H1 (cell line): ENCODE results near the gene LDLRAD4. TPM values are rescaled to one million over a fixed set of nuclear protein-coding genes. Genes with fewer than 3 reads are reported as not detected.

Source experiments
- CTCF ChIA-PET: fragments of 300-600 bp; sonication (Branson Sonifier 250); formaldehyde crosslinking; loops from one replicate; lab custom pipeline; 2021; ENCODE audit not compliant: partially characterized antibody; lab: Charles Lee
- POLR2A ChIA-PET: fragments of 300-600 bp; sonication (Branson Sonifier 250); formaldehyde crosslinking; loops from one replicate; lab custom pipeline; 2021; ENCODE audit warnings: inconsistent platforms; ENCODE audit not compliant: partially characterized antibody; lab: Charles Lee
- DNase-seq, 2 experiments: peaks; one replicate each; pipeline versions ENCODE4 v3.0.0 to v3.0.0-alpha.2; 2010 to 2022; ENCODE audit warnings: low spot score in 2 of 2, low read depth in 1 of 2, mixed read lengths in 1 of 2
- FAIRE-seq: peaks from 2 replicates; lab custom pipeline; 2011; peaks lifted over from hg19 to GRCh38; lab: Jason Lieb, UNC
- H2AFZ ChIP-seq: 2 replicates; pipeline ENCODE4 v1.8.1; 2012; ENCODE audit warnings: low read length, inconsistent platforms
- H2AK5ac ChIP-seq: 2 replicates; pipeline ENCODE4 v1.6.1; 2013; ENCODE audit warnings: low read depth, low read length
- H2BK120ac ChIP-seq: replicated peaks from 2 replicates; pipeline ENCODE3; 2013; ENCODE audit warnings: low read depth, low read length, inconsistent platforms
- H2BK12ac ChIP-seq: 2 replicates; pipeline ENCODE4 v1.6.1; 2013; ENCODE audit warnings: low read depth, low read length
- H2BK15ac ChIP-seq: 2 replicates; pipeline ENCODE4 v1.6.1; 2013; ENCODE audit warnings: low read length
- H2BK20ac ChIP-seq: 2 replicates; pipeline ENCODE4 v1.6.1; 2013; ENCODE audit warnings: low read length
- H2BK5ac ChIP-seq: 2 replicates; pipeline ENCODE4 v1.6.1; 2013; ENCODE audit warnings: low read depth, low read length
- H3K14ac ChIP-seq: 2 replicates; pipeline ENCODE4 v1.6.1; 2013; ENCODE audit warnings: inconsistent platforms; ENCODE audit not compliant: insufficient read length
- H3K18ac ChIP-seq: 2 replicates; pipeline ENCODE4 v1.6.1; 2013; ENCODE audit warnings: low read length; ENCODE audit errors: extremely low read depth
- H3K23ac ChIP-seq: 2 replicates; pipeline ENCODE4 v1.6.1; 2013; ENCODE audit warnings: inconsistent platforms; ENCODE audit not compliant: insufficient read length
- H3K23me2 ChIP-seq: 2 replicates; pipeline ENCODE4 v1.6.1; 2013; ENCODE audit warnings: low read depth, low read length
- H3K27ac ChIP-seq: 2 replicates; pipeline ENCODE4 v1.6.1; 2011; ENCODE audit warnings: low read depth, low read length, inconsistent platforms
- H3K27me3 ChIP-seq, 4 experiments: replicated peaks in 1 of 4; 1 replicate in 1 of 4; 2 replicates in 3 of 4; pipeline versions ENCODE4 v1.6.1 to v1.8.1; 2011 to 2013; ENCODE audit warnings: low read length in 3 of 4, mild to moderate bottlenecking in 3 of 4, inconsistent platforms in 2 of 4, mixed read lengths in 2 of 4, moderate library complexity in 1 of 4; ENCODE audit not compliant: control insufficient read depth in 3 of 4, insufficient read depth in 3 of 4; ENCODE audit errors: extremely low read depth in 1 of 4
- H3K36me3 ChIP-seq, 4 experiments: 2 replicates each; pipeline versions ENCODE4 v1.6.1 to v1.8.1; 2011 to 2013; ENCODE audit warnings: mild to moderate bottlenecking in 4 of 4, low read length in 3 of 4, moderate library complexity in 2 of 4, control low read depth in 1 of 4, inconsistent platforms in 1 of 4; ENCODE audit not compliant: insufficient read depth in 4 of 4, control insufficient read depth in 2 of 4
- H3K4ac ChIP-seq: replicated peaks from 2 replicates; pipeline ENCODE3; 2013; ENCODE audit warnings: low read length, low read depth, mixed read lengths, inconsistent platforms; ENCODE audit not compliant: insufficient read length
- H3K4me1 ChIP-seq, 4 experiments: replicated peaks in 1 of 4; 1 replicate in 1 of 4; 2 replicates in 3 of 4; pipeline versions ENCODE4 v1.6.1 to v1.8.1; 2011 to 2013; ENCODE audit warnings: low read length in 3 of 4, inconsistent platforms in 2 of 4, mixed read lengths in 1 of 4; ENCODE audit not compliant: insufficient read depth in 4 of 4, control insufficient read depth in 3 of 4
- H3K4me2 ChIP-seq, 2 experiments: 2 replicates each; pipeline versions ENCODE4 v1.6.1 to v1.8.1; 2011 to 2013; ENCODE audit warnings: low read depth in 2 of 2, low read length in 2 of 2, control low read depth in 1 of 2, inconsistent platforms in 1 of 2, mild to moderate bottlenecking in 1 of 2; ENCODE audit not compliant: insufficient read depth in 1 of 2
- H3K4me3 ChIP-seq, 4 experiments: fragments of 200-600, 300-600 bp in 1 of 4; sonication (generic), shearing (Covaris generic), sonication (Bioruptor Twin) in 1 of 4; 2 replicates each; pipeline versions ENCODE4 v1.5.1 to v1.8.1; 2011 to 2016; ENCODE audit warnings: low read length in 4 of 4, low read depth in 3 of 4, control low read depth in 2 of 4, inconsistent platforms in 2 of 4, mild to moderate bottlenecking in 2 of 4, mixed read lengths in 1 of 4, moderate library complexity in 1 of 4; ENCODE audit not compliant: insufficient read depth in 2 of 4; ENCODE audit errors: extremely low read depth in 1 of 4
- H3K56ac ChIP-seq: replicated peaks from 2 replicates; pipeline ENCODE3; 2013; ENCODE audit warnings: low read depth, mild to moderate bottlenecking, mixed read lengths, low read length, inconsistent platforms; ENCODE audit not compliant: insufficient read length
- H3K79me1 ChIP-seq: 2 replicates; pipeline ENCODE4 v1.6.1; 2013; ENCODE audit warnings: low read depth, low read length, control low read depth
- H3K79me2 ChIP-seq, 2 experiments: 2 replicates each; pipeline versions ENCODE4 v1.6.1 to v1.8.1; 2012 to 2013; ENCODE audit warnings: low read length in 2 of 2, mild to moderate bottlenecking in 2 of 2, inconsistent platforms in 1 of 2; ENCODE audit not compliant: insufficient read depth in 2 of 2, control insufficient read depth in 1 of 2
- H3K9ac ChIP-seq, 4 experiments: replicated peaks in 1 of 4; 1 replicate in 1 of 4; 2 replicates in 3 of 4; pipeline versions ENCODE4 v1.6.1 to v1.8.1; 2011 to 2013; ENCODE audit warnings: low read depth in 3 of 4, low read length in 3 of 4, control low read depth in 2 of 4, mild to moderate bottlenecking in 2 of 4, moderate library complexity in 2 of 4, inconsistent platforms in 1 of 4; ENCODE audit errors: extremely low read depth in 1 of 4
- H3K9me3 ChIP-seq, 2 experiments: 2 replicates each; pipeline versions ENCODE4 v1.6.1 to v1.8.1; 2012 to 2013; ENCODE audit warnings: mild to moderate bottlenecking in 2 of 2, moderate library complexity in 2 of 2, control low read depth in 1 of 2, inconsistent platforms in 1 of 2, low read depth in 1 of 2, low read length in 1 of 2, mixed read lengths in 1 of 2; ENCODE audit not compliant: insufficient read depth in 2 of 2
- H4K20me1 ChIP-seq, 2 experiments: replicated peaks in 1 of 2; 2 replicates each; pipeline versions ENCODE3 to v1.8.1; 2011 to 2013; ENCODE audit warnings: inconsistent platforms in 2 of 2, low read length in 2 of 2, mild to moderate bottlenecking in 1 of 2; ENCODE audit not compliant: insufficient read depth in 2 of 2, control insufficient read depth in 1 of 2
- H4K5ac ChIP-seq: 2 replicates; pipeline ENCODE4 v1.6.1; 2013; ENCODE audit warnings: low read length, low read depth, mixed read lengths, inconsistent platforms; ENCODE audit not compliant: insufficient read length
- H4K8ac ChIP-seq: 2 replicates; pipeline ENCODE4 v1.8.0; 2013; ENCODE audit warnings: mild to moderate bottlenecking, moderate library complexity, low read length, inconsistent platforms; ENCODE audit not compliant: insufficient read depth; ENCODE audit errors: extremely low read depth
- H4K91ac ChIP-seq: replicated peaks from 2 replicates; pipeline ENCODE3; 2013; ENCODE audit warnings: low read length, mixed read lengths, inconsistent platforms; ENCODE audit not compliant: insufficient read length
- RAD21 ChIP-seq, 2 experiments: IDR thresholded peaks in 1 of 2; conservative IDR thresholded peaks in 1 of 2; 2 replicates each; pipeline ENCODE4 v1.6.1; 2011; ENCODE audit warnings: low read depth in 2 of 2, low read length in 2 of 2, improper control_type of control experiment in 1 of 2, inconsistent platforms in 1 of 2, mild to moderate bottlenecking in 1 of 2, moderate library complexity in 1 of 2
- SIRT6 ChIP-seq: IDR thresholded peaks from one replicate; pipeline ENCODE4 v1.7.1; 2012; ENCODE audit warnings: low read length, inconsistent platforms
- WGBS, 2 experiments: shearing (Covaris generic) in 1 of 2; methylation state at CpG; one replicate each; pipeline versions ENCODE4 v1.1.6 to v1.1.7; 2013 to 2015; ENCODE audit warnings: low lambda C conversion rate in 2 of 2, mixed read lengths in 2 of 2, inconsistent platforms in 1 of 2, low coverage in 1 of 2, missing lambda C conversion rate in 1 of 2; ENCODE audit not compliant: insufficient replicate concordance in 2 of 2, insufficient coverage in 1 of 2, insufficient read length in 1 of 2; ENCODE audit errors: extremely low coverage in 1 of 2, missing lambda C conversion rate in 1 of 2; 5-methylcytosine and 5-hydroxymethylcytosine counted together
- polyA plus RNA-seq, 7 experiments: library from polyadenylated mRNA; depleted of rRNA in 3 of 7; stranded (reverse) in 5 of 7; unstranded in 2 of 7; fragments of >200 nt in 5 of 7; fragments of 200-250 nt in 2 of 7; gene quantifications; 1 replicate in 5 of 7; 2 replicates in 1 of 7; 4 replicates in 1 of 7; pipeline versions ENCODE4 v1.2.1 to v1.2.3, GENCODE V29; 2011 to 2013; ENCODE audit warnings: missing spikeins in 2 of 7, mixed read lengths in 2 of 7
- total RNA-seq: library from RNA; stranded (reverse); fragmentation: NEBNext Ultra II Directional; extraction: Animal tissue kit (Norgen Biotek cat#: 25700); gene quantifications from 2 replicates; pipeline ENCODE4 v1.2.1, GENCODE V29; 2021

LDLRAD4 gene
- total and polyA plus RNA-seq, 2 of the 8 experiments (the other 6 are each of a cell fraction or from before 2014, with no cell fraction given): 0.77 to 1.4 TPM

- DNase-seq (no peak), FAIRE-seq (no peak)
- H3K9ac ChIP-seq: no peak overlapping the region
- no peak overlapping the region for H3K4ac ChIP-seq
- no peaks in the 10 kb centered on the region for H3K79me1 ChIP-seq
- no peak overlapping the region for H3K18ac ChIP-seq
- no peak overlapping the region for H4K8ac ChIP-seq
- no peak overlapping the region for H2BK5ac ChIP-seq
- no peaks in the 10 kb centered on the region for H3K9me3 ChIP-seq
- peaks cover 0 to 3% (median 2%) of the 10 kb centered on the region in 4 experiments; a peak in 2 of 7 replicates for H3K4me1 ChIP-seq
- no peaks in the 10 kb centered on the region; the same call in 1 of the 2 replicates for H3K23me2 ChIP-seq
- no peaks in the 10 kb centered on the region for H3K79me2 ChIP-seq
- WGBS, 2 experiments: 82% methylated on average over 3 of the region's 3 CpGs; no CpG with 5 or more reads in 1 of the 2 experiments
- no peak overlapping the region for H2BK20ac ChIP-seq
- H2BK120ac ChIP-seq: no peak overlapping the region
- POLR2A ChIA-PET: interaction anchor here (0.6 kb wide), 1 partner anchor 8 kb away, joined by 3 read pairs; no protein-coding TSS in a partner anchor
- H3K4me3 ChIP-seq: no peak overlapping the region
- H2BK15ac ChIP-seq: no peak overlapping the region
- no peaks in the 10 kb centered on the region for H4K20me1 ChIP-seq
- no peak overlapping the region for H3K56ac ChIP-seq
- no peaks in the 10 kb centered on the region for H3K27me3 ChIP-seq
- H4K91ac ChIP-seq: no peak overlapping the region
- H3K14ac ChIP-seq: no peak overlapping the region
- H3K23ac ChIP-seq: no peak overlapping the region
- no peak overlapping the region for H2BK12ac ChIP-seq
- H4K5ac ChIP-seq: no peak overlapping the region
- no peaks in the 10 kb centered on the region for H3K36me3 ChIP-seq
- no peak overlapping the region for H2AK5ac ChIP-seq
- no peak overlapping the region for H3K27ac ChIP-seq
- CTCF ChIA-PET: interaction anchor here (0.6 kb wide), 4 partner anchors 19 to 350 kb away, joined by 3 read pairs; no protein-coding TSS in a partner anchor
- H2AFZ ChIP-seq: no peak overlapping the region
- no peak overlapping the region for H3K4me2 ChIP-seq
- no peak for TF ChIP-seq RAD21 (IDR thresholded peaks at IDR 0.05 in 1 of 2, conservative IDR thresholded peaks at IDR 0.05 in 1 of 2; ENCODE audit: low read depth in 2 of 2, low read length in 2 of 2)
- TF ChIP-seq SIRT6: no peak
Measured at GRCh38 chr18:13191031-13191430, 27.5 kb upstream of the LDLRAD4 start.
